Neural cell (in vitro differentiated cells): ENCODE data around the gene RING1. TPM values are rescaled to one million over a fixed set of nuclear protein-coding genes. Genes with fewer than 3 reads are reported as not detected.

Source experiments
- H2AFZ ChIP-seq: fragments of 200-600, 300-800 bp; sonication (generic), shearing (Covaris generic); 2 replicates; pipeline ENCODE4 v1.6.0; 2014; ENCODE audit warnings: low read depth, mild to moderate bottlenecking, antibody characterized with exemption, low read length, moderate library complexity
- H3F3A ChIP-seq: fragments of 200-600 bp; shearing (Covaris generic); 2 replicates; pipeline ENCODE4 v1.6.1; 2016; ENCODE audit warnings: mild to moderate bottlenecking, moderate library complexity, mixed read lengths, antibody characterized with exemption, low read length; ENCODE audit not compliant: insufficient read depth, poor library complexity, severe bottlenecking
- H3K27ac ChIP-seq: fragments of 200-600, 300-800 bp; sonication (generic), shearing (Covaris generic); 2 replicates; pipeline ENCODE4 v1.5.1; 2014; ENCODE audit warnings: mild to moderate bottlenecking, low read length, moderate library complexity
- H3K27me3 ChIP-seq: fragments of 300-800, 200-600 bp; sonication (generic), shearing (Covaris generic); 2 replicates; pipeline ENCODE4 v1.6.0; 2014; ENCODE audit warnings: mild to moderate bottlenecking, low read depth, low read length, moderate library complexity; ENCODE audit not compliant: insufficient read depth
- H3K36me3 ChIP-seq: fragments of 300-800, 200-600 bp; sonication (generic), shearing (Covaris generic); 2 replicates; pipeline ENCODE4 v1.5.1; 2014; ENCODE audit warnings: mild to moderate bottlenecking, antibody characterized with exemption, low read length, moderate library complexity; ENCODE audit not compliant: insufficient read depth
- H3K4me2 ChIP-seq: fragments of 300-800, 200-600 bp; sonication (generic), shearing (Covaris generic); 2 replicates; pipeline ENCODE4 v1.6.0; 2014; ENCODE audit warnings: mild to moderate bottlenecking, low read length
- H3K4me3 ChIP-seq: fragments of 300-800, 200-600 bp; sonication (generic), shearing (Covaris generic); 2 replicates; pipeline ENCODE4 v1.5.1; 2014; ENCODE audit warnings: mild to moderate bottlenecking, low read length, moderate library complexity
- H3K79me2 ChIP-seq: fragments of 200-600 bp; shearing (Covaris generic); replicated peaks from 2 replicates; pipeline ENCODE4 v1.6.0; 2014; ENCODE audit warnings: mild to moderate bottlenecking, low read length, moderate library complexity; ENCODE audit not compliant: insufficient read depth
- H3K9ac ChIP-seq: fragments of 300-800, 200-600 bp; sonication (generic), shearing (Covaris generic); 2 replicates; pipeline ENCODE4 v1.6.1; 2016; ENCODE audit warnings: mild to moderate bottlenecking, low read length, mixed read lengths
- H3K9me2 ChIP-seq: fragments of 200-600 bp; shearing (Covaris generic); 2 replicates; pipeline ENCODE4 v1.6.1; 2016; ENCODE audit warnings: mild to moderate bottlenecking, low read length, mixed read lengths; ENCODE audit not compliant: insufficient read depth
- H3K9me3 ChIP-seq: fragments of 200-600, 300-800 bp; sonication (generic), shearing (Covaris generic); 2 replicates; pipeline ENCODE4 v1.6.1; 2016; ENCODE audit warnings: mild to moderate bottlenecking, mixed run types, low read length, moderate library complexity, mixed read lengths
- H4K20me1 ChIP-seq: fragments of 200-600 bp; shearing (Covaris generic); 2 replicates; pipeline ENCODE4 v1.6.1; 2016; ENCODE audit warnings: mild to moderate bottlenecking, mixed run types; ENCODE audit not compliant: insufficient read depth
- EP300 ChIP-seq: fragments of 450-650 bp; conservative IDR thresholded peaks from 2 replicates; pipeline ENCODE4 v1.6.1; 2014; ENCODE audit warnings: antibody characterized with exemption, mild to moderate bottlenecking, moderate library complexity; ENCODE audit not compliant: poor library complexity, severe bottlenecking
- EZH2 ChIP-seq: fragments of 200-600, 300-800 bp; shearing (Covaris generic), sonication (generic); IDR thresholded peaks from 2 replicates; pipeline ENCODE4 v1.6.1; 2014; ENCODE audit warnings: antibody characterized with exemption, low read length, borderline replicate concordance, mild to moderate bottlenecking; ENCODE audit not compliant: insufficient read depth, poor library complexity, severe bottlenecking
- MXI1 ChIP-seq: fragments of 450-650 bp; conservative IDR thresholded peaks from 2 replicates; pipeline ENCODE4 v1.6.1; 2014; ENCODE audit warnings: antibody characterized with exemption, mild to moderate bottlenecking; ENCODE audit not compliant: poor library complexity, severe bottlenecking
- POLR2AphosphoS5 ChIP-seq: IDR thresholded peaks from 2 replicates; pipeline ENCODE4 v1.6.1; 2012
- RAD21 ChIP-seq: fragments of 450-650 bp; conservative IDR thresholded peaks from 2 replicates; pipeline ENCODE4 v1.6.1; 2014; ENCODE audit warnings: antibody characterized with exemption, mild to moderate bottlenecking, moderate library complexity
- SMC3 ChIP-seq: fragments of 450-650 bp; conservative IDR thresholded peaks from 2 replicates; pipeline ENCODE4 v1.6.1; 2014; ENCODE audit warnings: antibody characterized with exemption, mild to moderate bottlenecking, moderate library complexity; ENCODE audit not compliant: poor library complexity
- TAF1 ChIP-seq: IDR thresholded peaks from 2 replicates; pipeline ENCODE4 v1.6.1; 2012; ENCODE audit warnings: low read depth
- polyA plus RNA-seq: library from polyadenylated mRNA; depleted of rRNA; stranded (reverse); fragments of >200 nt; gene quantifications from 2 replicates; pipeline ENCODE4 v1.2.3, GENCODE V29; 2014
- TF ChIP-seq, protein P1 (sequence below): IDR thresholded peaks from 2 replicates; pipeline ENCODE4 v1.6.1; 2012; ENCODE audit warnings: borderline replicate concordance
- TF ChIP-seq, protein P2 (sequence below): fragments of 450-650 bp; IDR thresholded peaks from 2 replicates; pipeline ENCODE4 v1.5.1; 2014; ENCODE audit warnings: antibody characterized with exemption, mild to moderate bottlenecking, moderate library complexity; ENCODE audit not compliant: poor library complexity, severe bottlenecking

The RING1 gene
- polyA plus RNA-seq, 1 donor from 2014 or later, result 107 TPM

DNA sequence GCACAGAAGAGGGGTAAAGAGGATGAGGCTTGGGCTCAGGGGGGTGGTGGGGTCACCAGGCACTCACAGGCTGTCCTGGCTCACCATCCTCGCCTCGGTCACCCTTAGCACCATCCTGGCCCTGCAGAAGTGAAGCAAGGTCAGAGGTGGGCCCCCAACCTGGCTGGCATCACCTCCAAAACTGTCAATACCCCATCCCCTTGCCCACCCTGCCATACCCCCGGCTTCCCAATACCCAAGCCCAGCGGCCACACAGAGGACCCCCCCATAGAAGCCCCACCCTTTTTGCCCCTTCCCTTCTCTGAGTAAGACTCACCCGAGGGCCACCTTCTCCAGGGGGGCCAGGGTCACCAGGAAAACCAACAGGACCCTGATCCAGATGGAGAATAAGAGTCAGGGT, 39.7 kb upstream of the RING1 start:
- Histone ChIP-seq H3K4me3 (no peak overlapping the region), H3K27ac (no peak overlapping the region), H2AFZ (no peak overlapping the region), H4K20me1 (no peaks in the 10 kb centered on the region), H3K4me2 (no peak overlapping the region), H3F3A (no peaks in the 10 kb centered on the region), H3K27me3 (no peaks in the 10 kb centered on the region), H3K36me3 (no peaks in the 10 kb centered on the region), H3K9me2 (no peaks in the 10 kb centered on the region), H3K9ac (no peak overlapping the region), H3K9me3 (no peaks in the 10 kb centered on the region), H3K79me2 (no peaks in the 10 kb centered on the region)
- TF ChIP-seq, protein P1, sequence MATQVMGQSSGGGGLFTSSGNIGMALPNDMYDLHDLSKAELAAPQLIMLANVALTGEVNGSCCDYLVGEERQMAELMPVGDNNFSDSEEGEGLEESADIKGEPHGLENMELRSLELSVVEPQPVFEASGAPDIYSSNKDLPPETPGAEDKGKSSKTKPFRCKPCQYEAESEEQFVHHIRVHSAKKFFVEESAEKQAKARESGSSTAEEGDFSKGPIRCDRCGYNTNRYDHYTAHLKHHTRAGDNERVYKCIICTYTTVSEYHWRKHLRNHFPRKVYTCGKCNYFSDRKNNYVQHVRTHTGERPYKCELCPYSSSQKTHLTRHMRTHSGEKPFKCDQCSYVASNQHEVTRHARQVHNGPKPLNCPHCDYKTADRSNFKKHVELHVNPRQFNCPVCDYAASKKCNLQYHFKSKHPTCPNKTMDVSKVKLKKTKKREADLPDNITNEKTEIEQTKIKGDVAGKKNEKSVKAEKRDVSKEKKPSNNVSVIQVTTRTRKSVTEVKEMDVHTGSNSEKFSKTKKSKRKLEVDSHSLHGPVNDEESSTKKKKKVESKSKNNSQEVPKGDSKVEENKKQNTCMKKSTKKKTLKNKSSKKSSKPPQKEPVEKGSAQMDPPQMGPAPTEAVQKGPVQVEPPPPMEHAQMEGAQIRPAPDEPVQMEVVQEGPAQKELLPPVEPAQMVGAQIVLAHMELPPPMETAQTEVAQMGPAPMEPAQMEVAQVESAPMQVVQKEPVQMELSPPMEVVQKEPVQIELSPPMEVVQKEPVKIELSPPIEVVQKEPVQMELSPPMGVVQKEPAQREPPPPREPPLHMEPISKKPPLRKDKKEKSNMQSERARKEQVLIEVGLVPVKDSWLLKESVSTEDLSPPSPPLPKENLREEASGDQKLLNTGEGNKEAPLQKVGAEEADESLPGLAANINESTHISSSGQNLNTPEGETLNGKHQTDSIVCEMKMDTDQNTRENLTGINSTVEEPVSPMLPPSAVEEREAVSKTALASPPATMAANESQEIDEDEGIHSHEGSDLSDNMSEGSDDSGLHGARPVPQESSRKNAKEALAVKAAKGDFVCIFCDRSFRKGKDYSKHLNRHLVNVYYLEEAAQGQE, result no peak
- no peak for TF ChIP-seq TAF1
- no peak for TF ChIP-seq MXI1
- no peak for TF ChIP-seq EZH2
- no peak for TF ChIP-seq POLR2AphosphoS5
- no peak for TF ChIP-seq RAD21
- TF ChIP-seq, protein P2, sequence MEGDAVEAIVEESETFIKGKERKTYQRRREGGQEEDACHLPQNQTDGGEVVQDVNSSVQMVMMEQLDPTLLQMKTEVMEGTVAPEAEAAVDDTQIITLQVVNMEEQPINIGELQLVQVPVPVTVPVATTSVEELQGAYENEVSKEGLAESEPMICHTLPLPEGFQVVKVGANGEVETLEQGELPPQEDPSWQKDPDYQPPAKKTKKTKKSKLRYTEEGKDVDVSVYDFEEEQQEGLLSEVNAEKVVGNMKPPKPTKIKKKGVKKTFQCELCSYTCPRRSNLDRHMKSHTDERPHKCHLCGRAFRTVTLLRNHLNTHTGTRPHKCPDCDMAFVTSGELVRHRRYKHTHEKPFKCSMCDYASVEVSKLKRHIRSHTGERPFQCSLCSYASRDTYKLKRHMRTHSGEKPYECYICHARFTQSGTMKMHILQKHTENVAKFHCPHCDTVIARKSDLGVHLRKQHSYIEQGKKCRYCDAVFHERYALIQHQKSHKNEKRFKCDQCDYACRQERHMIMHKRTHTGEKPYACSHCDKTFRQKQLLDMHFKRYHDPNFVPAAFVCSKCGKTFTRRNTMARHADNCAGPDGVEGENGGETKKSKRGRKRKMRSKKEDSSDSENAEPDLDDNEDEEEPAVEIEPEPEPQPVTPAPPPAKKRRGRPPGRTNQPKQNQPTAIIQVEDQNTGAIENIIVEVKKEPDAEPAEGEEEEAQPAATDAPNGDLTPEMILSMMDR, result no peak
- TF ChIP-seq EP300, result no peak
- no peak for TF ChIP-seq SMC3

DNA sequence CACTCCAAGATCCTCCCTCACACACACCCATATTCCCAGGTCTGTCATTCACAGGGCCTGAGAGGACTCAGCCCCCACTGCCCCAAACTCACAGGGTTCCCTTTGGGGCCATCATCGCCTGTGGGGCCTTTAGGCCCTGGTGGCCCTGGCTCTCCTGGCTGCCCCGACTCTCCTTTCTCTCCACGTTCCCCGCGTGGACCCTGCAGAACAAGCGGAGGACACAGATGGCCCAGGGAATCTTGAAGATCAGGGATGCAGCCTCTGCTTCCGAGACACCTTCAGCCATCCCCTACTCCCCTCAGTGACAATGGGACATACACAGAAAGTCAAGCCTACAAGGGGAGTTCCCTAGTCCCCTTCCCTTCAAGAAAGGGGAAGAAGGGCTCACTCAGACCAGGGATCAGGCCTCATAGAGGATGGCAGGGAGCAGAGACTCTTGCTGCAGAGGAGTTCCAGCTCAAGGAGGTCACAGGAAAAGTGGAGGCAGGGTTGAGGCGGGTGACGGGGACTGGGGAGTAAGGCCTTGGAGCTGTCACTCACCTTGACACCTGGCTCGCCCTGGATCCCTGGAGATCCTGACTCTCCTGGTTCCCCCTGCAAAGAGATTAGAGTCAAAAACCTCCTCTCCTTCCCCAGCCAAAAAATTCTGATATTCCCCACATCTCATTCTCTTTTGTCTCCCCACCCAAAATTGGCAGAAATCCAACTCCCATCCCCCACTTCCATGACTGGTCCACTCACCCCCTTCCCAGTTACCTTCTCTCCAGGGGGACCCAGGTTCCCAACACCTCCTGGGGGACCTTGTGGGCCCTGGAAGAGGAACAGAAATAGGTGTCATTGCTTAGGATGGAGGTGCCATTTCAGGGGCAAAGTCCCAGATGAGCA, 38.8 kb upstream of the RING1 start:
- H3K4me2 ChIP-seq, result no peak overlapping the region
- no peaks in the 10 kb centered on the region for H3F3A ChIP-seq
- H3K79me2 ChIP-seq, result no peaks in the 10 kb centered on the region
- TF ChIP-seq MXI1 (no peak), EZH2 (no peak), SMC3 (no peak), EP300 (no peak)
- TF ChIP-seq, protein P1, result no peak
- H3K4me3 ChIP-seq, result no peak overlapping the region
- no peak overlapping the region for H2AFZ ChIP-seq
- H3K9ac ChIP-seq, result no peak overlapping the region
- no peaks in the 10 kb centered on the region for H3K9me3 ChIP-seq
- H4K20me1 ChIP-seq, result no peaks in the 10 kb centered on the region
- no peaks in the 10 kb centered on the region for H3K36me3 ChIP-seq
- no peaks in the 10 kb centered on the region for H3K27me3 ChIP-seq
- H3K9me2 ChIP-seq, result no peaks in the 10 kb centered on the region
- H3K27ac ChIP-seq, result no peak overlapping the region
